Fibroblast of skin of left quadriceps (primary cell): ENCODE measurements around the gene CYSRT1.

Experiments
- DNase-seq, 2 experiments: peaks; one replicate each; pipeline ENCODE4 v3.0.0-alpha.2; 2013; ENCODE audit warnings: low read depth in 2 of 2

Gene CYSRT1

GRCh38 chr9:137224830-137225694, at the start of gene CYSRT1:
Gene CYSRT1 (plus strand): TSS chr9:137225174. CDS start chr9:137225622, 448 bp downstream.
- no peak for DNase-seq

- no peak for DNase-seq
These were observed 49.5 kb upstream of the CYSRT1 start for GRCh38 chr9:137175345-137175961.

- no peak for DNase-seq
These were observed 48.4 kb upstream of the CYSRT1 start for GRCh38 chr9:137176302-137177182.

GRCh38 chr9:137178201-137178938, 46.6 kb upstream of the CYSRT1 start:
- DNase-seq: no peak

- DNase-seq: no peak
These were observed 45.9 kb upstream of the CYSRT1 start for GRCh38 chr9:137178939-137179630.

GRCh38 chr9:137179761-137180160, 45.2 kb upstream of the CYSRT1 start:
- no peak for DNase-seq

- DNase-seq: no peak
These were observed 44.5 kb upstream of the CYSRT1 start for GRCh38 chr9:137180491-137180890.

- no peak for DNase-seq
These were observed 43.3 kb upstream of the CYSRT1 start for GRCh38 chr9:137181680-137182079.

- DNase-seq: no peak
These were observed 42.1 kb upstream of the CYSRT1 start for GRCh38 chr9:137182836-137183235.

GRCh38 chr9:137183980-137184595, 40.9 kb upstream of the CYSRT1 start:
- DNase-seq: no peak

- no peak for DNase-seq
These were observed 39.9 kb upstream of the CYSRT1 start for GRCh38 chr9:137184881-137185660.

GRCh38 chr9:137185921-137186320, 39.1 kb upstream of the CYSRT1 start:
- DNase-seq: no peak

GRCh38 chr9:137186385-137186784, 38.6 kb upstream of the CYSRT1 start:
- no peak for DNase-seq

- DNase-seq: no peak
These were observed 37.6 kb upstream of the CYSRT1 start for GRCh38 chr9:137187386-137187785.

GRCh38 chr9:137188086-137188489, 36.9 kb upstream of the CYSRT1 start:
- no peak for DNase-seq

- peak; percentile 80 for DNase-seq
These were observed 36.3 kb upstream of the CYSRT1 start, which contains the start of the genes ANAPC2 and SSNA1 for GRCh38 chr9:137188490-137189296. Gene ANAPC2 (minus strand): TSS chr9:137188560. CDS start chr9:137188532, 28 bp downstream. Gene SSNA1 (plus strand): TSS chr9:137188676. CDS start chr9:137188727, 51 bp downstream.

GRCh38 chr9:137189297-137190295, 35.4 kb upstream of the CYSRT1 start:
- DNase-seq: no peak
